ENCODE results near the gene CIITA.

Gene CIITA

DNA sequence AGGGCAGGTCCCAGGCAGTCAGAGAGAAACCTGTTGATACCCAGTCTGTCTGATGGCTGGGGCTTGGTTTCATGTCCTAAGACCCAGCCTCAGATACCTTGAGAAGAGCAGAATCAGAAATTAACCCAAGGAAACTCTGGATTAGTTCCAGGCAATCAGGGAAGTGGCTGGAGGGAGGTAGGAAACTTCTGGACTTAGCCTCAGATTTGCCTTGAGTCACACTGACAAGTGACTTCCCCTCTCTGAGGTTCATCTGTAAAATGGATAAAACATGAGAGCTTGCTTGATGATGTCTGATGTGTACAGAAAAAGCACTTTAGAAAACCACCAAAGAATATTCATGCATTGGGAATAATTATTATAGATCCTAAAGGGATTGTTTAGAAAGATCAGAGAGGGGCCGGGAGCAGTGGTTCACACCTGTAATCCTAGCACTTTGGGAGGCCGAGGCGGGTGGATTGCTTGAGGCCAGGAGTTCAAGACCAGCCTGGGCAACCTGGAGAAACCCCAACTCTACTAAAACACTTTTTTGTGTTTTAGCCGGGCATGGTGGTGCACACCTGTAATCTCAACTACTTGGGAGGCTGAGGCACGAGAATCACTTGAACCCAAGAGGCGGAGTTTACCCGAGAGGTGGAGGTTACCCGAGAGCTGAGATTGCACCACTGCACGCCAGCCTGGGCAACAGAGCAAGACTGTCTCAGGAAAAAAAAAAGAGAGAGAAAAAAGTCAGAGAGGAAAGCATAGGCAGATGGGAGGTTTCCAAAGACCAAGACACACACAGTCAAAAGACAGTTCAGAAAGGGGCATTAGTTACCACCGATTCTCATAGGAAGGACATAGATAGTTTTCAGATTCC, 3.8 kb downstream of the CIITA start:
- DNase-seq (ENCODE audit: low read depth in 2 of 2), result no peak

DNA sequence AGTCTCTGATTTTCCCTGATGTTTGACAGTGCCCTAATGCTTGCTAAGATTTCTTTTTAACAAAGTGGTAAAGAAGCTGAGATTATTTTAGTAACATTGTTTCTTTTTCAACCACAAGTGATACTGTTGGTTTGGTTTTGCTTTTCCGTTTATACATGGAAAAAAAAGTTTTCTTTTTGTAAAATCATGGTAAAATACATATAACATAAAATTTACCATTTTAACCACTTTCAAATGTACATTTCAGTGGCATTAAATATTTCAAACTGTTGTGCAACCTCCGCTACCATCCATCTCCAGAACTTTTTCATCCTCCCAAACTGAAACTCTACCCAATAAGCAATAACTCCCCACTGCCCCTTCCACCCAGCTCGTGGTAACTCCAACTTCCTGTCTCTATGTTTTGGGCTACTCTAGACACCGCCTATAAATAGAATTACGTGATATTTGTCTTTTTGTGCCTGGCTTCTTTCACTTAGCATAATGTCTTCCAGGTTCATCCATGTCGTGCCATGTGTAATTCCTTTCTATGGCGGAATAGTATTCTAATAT, 4.6 kb downstream of the CIITA start:
- no peak for DNase-seq (ENCODE audit: low read depth in 2 of 2)

DNA sequence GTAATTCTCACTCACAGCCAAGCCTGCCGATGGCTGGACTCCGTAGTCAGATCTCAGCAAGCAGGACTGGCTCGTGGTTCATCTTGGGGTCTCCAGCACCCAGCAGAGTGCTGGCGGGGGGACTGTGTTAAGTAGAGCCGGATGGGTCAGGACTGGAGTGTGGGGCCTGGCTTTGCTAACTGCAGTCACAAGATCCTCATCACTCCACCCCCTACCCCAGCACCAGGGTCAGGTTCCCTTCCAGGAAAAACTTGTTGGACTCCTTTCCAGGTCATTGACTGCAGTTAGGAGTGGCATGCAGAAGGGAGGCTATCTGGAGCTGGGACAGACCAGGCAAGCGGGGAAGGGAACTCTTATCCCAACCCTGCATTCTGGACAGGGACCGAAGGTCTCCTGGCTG, 6.0 kb downstream of the CIITA start:
- no peak for DNase-seq (ENCODE audit: low read depth in 2 of 2)

- DNase-seq (ENCODE audit: low read depth in 2 of 2), result no peak
These were observed 8.2 kb downstream of the CIITA start for GRCh38 chr16:10885246-10885645.

- no peak for DNase-seq (ENCODE audit: low read depth in 2 of 2)
These were observed 11.4 kb downstream of the CIITA start for GRCh38 chr16:10888320-10888937.

- no peak for DNase-seq (ENCODE audit: low read depth in 2 of 2)
These were observed 12.9 kb downstream of the CIITA start for GRCh38 chr16:10889855-10890254.

- no peak for DNase-seq (ENCODE audit: low read depth in 2 of 2)
These were observed 15.8 kb downstream of the CIITA start for GRCh38 chr16:10892782-10893318.

DNA sequence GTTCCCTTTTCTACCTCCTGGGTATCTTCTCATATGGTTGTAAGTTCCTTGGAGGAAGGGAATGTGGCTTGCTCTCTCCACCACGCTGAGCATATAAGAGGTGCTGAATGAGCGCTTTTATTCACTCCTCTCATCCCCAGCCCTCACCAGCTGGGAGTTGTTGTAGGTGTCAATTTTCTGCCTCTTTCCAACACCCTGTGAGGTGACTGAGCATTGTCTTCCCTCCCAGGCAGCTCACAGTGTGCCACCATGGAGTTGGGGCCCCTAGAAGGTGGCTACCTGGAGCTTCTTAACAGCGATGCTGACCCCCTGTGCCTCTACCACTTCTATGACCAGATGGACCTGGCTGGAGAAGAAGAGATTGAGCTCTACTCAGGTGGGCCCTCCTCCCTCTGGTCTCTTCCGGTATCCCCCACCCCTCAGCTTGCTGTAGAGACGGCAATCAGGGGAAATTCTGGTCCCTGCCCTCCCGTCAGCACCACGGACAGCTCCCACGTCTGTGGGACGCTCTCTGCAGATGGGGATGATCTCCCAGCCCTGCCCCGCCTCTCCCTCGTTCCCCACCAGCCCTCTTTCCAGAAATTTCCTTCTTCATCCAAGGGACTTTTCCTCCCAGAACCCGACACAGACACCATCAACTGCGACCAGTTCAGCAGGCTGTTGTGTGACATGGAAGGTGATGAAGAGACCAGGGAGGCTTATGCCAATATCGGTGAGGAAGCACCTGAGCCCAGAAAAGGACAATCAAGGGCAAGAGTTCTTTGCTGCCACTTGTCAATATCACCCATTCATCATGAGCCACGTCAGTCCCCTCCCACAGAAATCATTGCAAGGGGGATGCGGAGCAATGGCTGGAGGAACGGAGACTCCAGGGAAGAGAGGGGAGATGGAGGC, 18.3 kb downstream of the CIITA start:
- DNase-seq (ENCODE audit: low read depth in 2 of 2), result peak in 1 of 2 donors; percentile 45

- no peak for DNase-seq (ENCODE audit: low read depth in 2 of 2)
These were observed 19.2 kb downstream of the CIITA start for GRCh38 chr16:10896165-10896564.

GRCh38 chr16:10896723-10897122, 19.7 kb downstream of the CIITA start:
- no peak for DNase-seq (ENCODE audit: low read depth in 2 of 2)

DNA sequence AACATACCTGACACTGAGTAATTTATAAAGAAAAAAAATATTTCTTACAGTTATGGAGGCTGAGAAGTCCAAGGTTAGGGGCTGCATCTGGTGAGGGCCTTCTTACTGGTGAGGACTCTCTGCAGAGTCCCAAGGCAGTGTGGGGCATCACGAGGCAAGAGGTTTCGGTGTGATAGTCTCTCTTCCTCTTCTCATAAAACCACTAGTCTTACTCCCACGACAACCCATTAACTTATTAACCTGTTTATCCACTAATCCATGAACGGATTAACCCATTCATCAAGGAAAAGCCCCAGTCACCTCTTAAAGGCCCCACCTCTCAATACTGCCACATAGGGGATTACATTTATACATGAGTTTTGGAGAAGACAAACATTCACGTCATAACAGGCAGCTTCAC, 20.1 kb downstream of the CIITA start:
- no peak for DNase-seq (ENCODE audit: low read depth in 2 of 2)

- no peak for DNase-seq (ENCODE audit: low read depth in 2 of 2)
These were observed 26.0 kb downstream of the CIITA start for GRCh38 chr16:10902999-10903398.

GRCh38 chr16:10906482-10906881, 29.5 kb downstream of the CIITA start:
- DNase-seq (ENCODE audit: low read depth in 2 of 2), result no peak

DNA sequence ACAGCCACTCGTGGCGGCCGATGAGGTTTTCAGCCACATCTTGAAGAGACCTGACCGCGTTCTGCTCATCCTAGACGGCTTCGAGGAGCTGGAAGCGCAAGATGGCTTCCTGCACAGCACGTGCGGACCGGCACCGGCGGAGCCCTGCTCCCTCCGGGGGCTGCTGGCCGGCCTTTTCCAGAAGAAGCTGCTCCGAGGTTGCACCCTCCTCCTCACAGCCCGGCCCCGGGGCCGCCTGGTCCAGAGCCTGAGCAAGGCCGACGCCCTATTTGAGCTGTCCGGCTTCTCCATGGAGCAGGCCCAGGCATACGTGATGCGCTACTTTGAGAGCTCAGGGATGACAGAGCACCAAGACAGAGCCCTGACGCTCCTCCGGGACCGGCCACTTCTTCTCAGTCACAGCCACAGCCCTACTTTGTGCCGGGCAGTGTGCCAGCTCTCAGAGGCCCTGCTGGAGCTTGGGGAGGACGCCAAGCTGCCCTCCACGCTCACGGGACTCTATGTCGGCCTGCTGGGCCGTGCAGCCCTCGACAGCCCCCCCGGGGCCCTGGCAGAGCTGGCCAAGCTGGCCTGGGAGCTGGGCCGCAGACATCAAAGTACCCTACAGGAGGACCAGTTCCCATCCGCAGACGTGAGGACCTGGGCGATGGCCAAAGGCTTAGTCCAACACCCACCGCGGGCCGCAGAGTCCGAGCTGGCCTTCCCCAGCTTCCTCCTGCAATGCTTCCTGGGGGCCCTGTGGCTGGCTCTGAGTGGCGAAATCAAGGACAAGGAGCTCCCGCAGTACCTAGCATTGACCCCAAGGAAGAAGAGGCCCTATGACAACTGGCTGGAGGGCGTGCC, 30.1 kb downstream of the CIITA start:
- DNase-seq (ENCODE audit: low read depth in 2 of 2), result no peak

DNA sequence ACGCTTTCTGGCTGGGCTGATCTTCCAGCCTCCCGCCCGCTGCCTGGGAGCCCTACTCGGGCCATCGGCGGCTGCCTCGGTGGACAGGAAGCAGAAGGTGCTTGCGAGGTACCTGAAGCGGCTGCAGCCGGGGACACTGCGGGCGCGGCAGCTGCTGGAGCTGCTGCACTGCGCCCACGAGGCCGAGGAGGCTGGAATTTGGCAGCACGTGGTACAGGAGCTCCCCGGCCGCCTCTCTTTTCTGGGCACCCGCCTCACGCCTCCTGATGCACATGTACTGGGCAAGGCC, 30.7 kb downstream of the CIITA start:
- DNase-seq (ENCODE audit: low read depth in 2 of 2), result no peak

DNA sequence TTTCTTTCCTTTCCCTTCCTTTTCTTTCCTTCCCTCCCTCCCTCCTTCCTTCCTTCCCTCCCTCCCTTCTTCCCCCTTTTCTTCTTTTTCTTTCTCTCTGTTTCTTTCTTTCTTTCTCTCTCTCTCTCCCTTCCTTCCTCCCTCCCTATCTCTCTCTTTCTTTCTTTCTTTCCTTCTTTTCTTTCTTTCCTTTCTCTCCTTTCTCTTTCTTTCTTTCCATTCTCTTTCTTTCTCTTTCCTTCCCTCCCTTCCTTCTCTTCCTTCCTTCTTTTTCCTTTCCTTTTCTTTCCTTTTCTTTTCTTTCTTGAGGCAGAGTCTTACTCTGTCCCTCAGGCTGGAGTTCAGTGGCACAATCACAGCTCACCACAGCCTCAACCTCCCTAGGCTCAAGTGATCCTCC, 34.3 kb downstream of the CIITA start:
- DNase-seq (ENCODE audit: low read depth in 2 of 2), result no peak

GRCh38 chr16:10916534-10916933, 39.5 kb downstream of the CIITA start:
- DNase-seq (ENCODE audit: low read depth in 2 of 2), result no peak

DNA sequence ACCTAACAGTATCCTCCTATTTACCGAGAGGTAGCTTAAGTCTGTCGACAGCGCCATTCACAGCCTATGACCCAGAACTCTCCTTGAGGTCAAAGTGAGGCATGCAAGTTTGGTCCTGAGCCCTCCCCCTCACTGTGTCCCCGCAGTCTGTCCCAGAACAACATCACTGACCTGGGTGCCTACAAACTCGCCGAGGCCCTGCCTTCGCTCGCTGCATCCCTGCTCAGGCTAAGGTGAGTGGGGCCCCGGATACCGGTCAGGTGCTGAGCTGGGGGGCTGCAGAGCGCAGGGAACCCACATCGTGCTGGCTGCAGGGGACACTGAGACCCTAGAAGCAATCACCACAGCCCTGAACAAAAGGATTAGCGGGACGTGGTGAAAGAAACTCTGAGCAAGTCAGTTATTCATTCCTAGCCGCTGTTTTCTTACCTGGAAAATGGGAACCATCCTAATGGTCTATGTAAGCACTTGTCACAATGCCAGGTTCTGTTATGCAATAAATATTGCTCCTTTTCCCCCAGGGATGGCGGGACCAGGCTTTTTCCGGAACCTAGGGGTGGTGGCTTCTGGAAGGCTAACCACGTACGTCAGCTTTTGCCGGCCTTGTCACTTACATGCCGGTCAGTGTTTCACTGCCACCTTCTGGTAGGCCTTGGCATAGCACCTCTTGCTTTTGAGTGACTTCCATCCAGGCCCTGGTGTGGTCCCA, 41.4 kb downstream of the CIITA start:
- peak; percentile 80 to 86 for DNase-seq (ENCODE audit: low read depth in 2 of 2)

DNA sequence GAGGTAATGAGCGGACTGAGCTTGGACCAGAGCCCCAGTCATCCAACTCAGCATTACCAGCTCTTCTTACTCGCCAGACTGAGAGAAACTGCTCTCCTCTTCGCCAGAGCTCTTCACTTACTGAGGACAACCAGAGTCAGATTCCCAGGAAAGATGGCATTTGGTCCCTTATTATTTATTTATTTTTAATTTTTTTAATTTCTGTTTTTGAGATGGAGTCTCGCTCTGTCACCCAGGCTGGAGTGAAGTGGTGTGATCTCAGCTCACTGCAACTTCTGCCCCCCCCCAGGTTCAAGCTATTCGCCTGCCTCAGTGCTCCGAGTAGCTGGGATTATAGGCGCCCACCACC, 42.0 kb downstream of the CIITA start:
- no peak for DNase-seq (ENCODE audit: low read depth in 2 of 2)

DNA sequence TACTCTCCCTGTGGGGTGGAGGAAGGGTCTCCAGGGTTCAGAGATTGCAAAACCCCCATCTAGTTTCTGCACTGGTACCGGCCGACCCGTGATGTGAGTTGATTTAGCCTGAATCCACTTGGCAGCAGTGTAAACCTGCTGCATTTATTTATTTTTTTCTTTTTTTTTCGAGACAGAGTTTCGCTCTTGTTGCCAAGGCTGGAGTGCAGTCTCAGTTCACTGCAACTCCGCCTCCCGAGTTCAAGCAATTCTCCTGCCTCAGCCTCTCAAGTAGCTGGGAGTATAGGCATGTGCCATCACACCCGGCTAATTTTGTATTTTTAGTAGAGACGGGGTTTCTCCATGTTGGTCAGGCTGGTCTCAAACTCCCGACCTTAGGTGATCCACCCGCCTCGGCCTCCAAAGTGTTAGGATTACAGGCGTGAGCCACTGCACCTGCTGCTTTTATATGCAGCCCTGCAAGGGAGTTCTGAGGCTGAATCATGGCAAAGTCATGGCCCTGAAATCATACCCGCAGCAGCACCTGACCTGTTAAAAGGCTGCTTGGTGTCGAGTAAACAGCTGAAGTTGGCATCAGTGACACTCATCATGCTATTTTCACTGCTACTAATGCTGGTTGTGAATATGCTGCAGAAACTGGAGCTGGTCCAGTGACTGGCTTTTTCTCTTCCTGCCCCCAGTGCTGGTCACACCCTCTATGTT, 43.9 kb downstream of the CIITA start:
- DNase-seq (ENCODE audit: low read depth in 2 of 2), result no peak
